Endometrium (tissue), 2 donors: ENCODE measurements around the gene AMN.

Experiments
- FAIRE-seq: peaks from 2 replicates; lab custom pipeline; 2012; peaks lifted over from hg19 to GRCh38; lab: Jason Lieb, UNC
- donor health status: control.
- donor health status: control.

The AMN gene

GRCh38 chr14:102966681-102967505 lies 44.4 kb downstream of the AMN start:
- no peak for FAIRE-seq

GRCh38 chr14:102967506-102967795 lies 45.0 kb downstream of the AMN start:
- FAIRE-seq = no peak

- FAIRE-seq = no peak
Observed at GRCh38 chr14:102968306-102968705, 45.8 kb downstream of the AMN start.

GRCh38 chr14:102969060-102969791 lies 46.8 kb downstream of the AMN start:
- no peak for FAIRE-seq

GRCh38 chr14:102969901-102970300 lies 47.4 kb downstream of the AMN start:
- FAIRE-seq = no peak

- FAIRE-seq = no peak
Observed at GRCh38 chr14:102970496-102970895, 48.0 kb downstream of the AMN start.

GRCh38 chr14:102971314-102971713 lies 48.9 kb downstream of the AMN start:
- no peak for FAIRE-seq

- FAIRE-seq = no peak
Observed at GRCh38 chr14:102971836-102972606, 49.6 kb downstream of the AMN start.

GRCh38 chr14:102973706-102974285 lies 51.3 kb downstream of the AMN start:
- no peak for FAIRE-seq

GRCh38 chr14:102975662-102976061 lies 53.2 kb downstream of the AMN start:
- no peak for FAIRE-seq

- no peak for FAIRE-seq
Observed at GRCh38 chr14:102977475-102977874, 55.0 kb downstream of the AMN start.

- no peak for FAIRE-seq
Observed at GRCh38 chr14:102979406-102979805, 56.9 kb downstream of the AMN start.

- no peak for FAIRE-seq
Observed at GRCh38 chr14:102980409-102980810, 57.9 kb downstream of the AMN start.
